22Rv1 (cell line): ENCODE data around the gene PRDM15.

Experiments
- CTCF ChIP-seq: fragments of 450-650 bp; IDR thresholded peaks from 2 replicates; pipeline ENCODE4 v1.5.1; 2017; ENCODE audit warnings: mild to moderate bottlenecking
- ZFX ChIP-seq: fragments of 450-650 bp; IDR thresholded peaks from 2 replicates; pipeline ENCODE4 v1.6.1; 2017; ENCODE audit warnings: antibody characterized with exemption, borderline replicate concordance

GRCh38 chr21:41848958-41849580, 30.1 kb downstream of the PRDM15 start:
- TF ChIP-seq CTCF (no peak), ZFX (no peak)
